NCI-H1105 (cell line): ENCODE data around the gene BCL6.
A peak's percentile ranks its signal among the peaks of the same experiment; 100 is the strongest.

Source experiments
- DNase-seq: peaks from one replicate; lab custom pipeline; 2025; lab: John Stamatoyannopoulos, UW

Gene BCL6

DNA sequence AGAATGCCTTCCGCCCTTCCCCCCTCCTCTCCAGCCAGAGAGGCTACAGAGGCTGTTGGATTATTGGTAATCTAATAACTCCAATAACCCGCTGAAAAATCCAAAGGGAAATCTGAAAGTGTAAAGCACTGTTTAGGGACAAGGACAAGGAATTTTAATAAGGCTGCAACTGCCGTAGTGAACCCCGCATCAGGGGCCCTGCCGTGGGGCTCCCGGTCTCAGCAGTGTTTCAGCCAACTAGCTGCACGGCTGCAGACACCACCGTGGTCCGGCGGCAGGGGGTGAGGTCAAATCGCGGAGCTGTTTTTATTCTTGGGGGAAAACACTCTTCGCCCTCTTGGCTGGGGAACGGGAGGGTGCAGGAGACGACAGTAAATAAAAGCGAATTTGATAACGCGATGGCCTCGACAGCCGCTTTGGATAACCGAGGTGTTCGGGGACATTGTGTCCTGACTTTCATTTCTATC is 6.1 kb downstream of the BCL6 start:
- DNase-seq, result peak; percentile 78

DNA sequence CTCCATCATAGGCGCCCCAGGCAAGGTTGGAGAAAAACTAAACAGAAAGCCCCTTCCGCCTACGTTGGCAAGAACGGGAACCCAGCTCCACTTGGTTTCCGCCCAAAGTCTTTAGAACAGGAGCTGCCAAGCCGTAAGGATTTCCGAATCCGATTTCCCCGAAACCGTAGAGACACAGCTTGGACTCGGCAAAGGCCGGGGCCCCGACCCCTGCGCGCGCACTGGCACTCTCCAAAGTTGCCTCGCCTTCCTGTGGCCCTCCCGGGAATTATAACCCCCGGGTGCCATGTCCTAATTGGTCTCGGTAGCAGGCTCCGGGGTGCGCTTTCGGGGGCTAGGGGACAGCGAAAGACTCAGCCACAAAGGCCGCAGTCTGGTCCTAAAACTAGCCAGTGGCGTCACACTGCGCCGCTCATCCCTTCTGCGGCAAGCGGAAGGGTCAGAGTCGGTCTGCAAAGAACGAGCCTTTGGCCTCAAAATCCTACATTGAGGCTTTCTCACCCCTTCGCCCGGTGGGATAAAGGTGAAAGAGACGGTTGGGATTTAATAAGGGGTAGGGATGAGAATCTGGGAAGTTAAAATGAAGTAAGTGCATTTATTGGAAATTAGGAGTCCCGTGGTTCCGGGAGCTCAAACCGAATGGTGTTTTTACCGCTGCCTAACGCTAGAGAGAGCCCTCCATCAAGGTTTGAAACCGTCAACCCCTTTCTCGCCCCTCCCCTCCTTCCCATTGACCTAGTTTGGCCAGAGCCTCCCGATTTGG is 6.8 kb downstream of the BCL6 start:
- peak; percentile 98 for DNase-seq

DNA sequence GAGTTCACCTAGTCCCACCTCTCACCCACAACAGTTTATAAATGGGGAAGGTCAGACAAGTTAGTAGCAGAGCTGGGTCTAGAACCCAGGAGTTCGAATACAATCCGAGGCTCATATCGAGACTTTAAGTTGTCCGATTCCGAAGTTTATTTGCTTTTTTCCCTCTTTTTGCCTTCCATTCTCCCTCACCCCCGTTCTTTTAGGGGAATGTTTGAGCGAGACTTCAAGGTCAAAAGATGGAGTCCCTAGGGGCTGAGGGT is 7.3 kb downstream of the BCL6 start:
- DNase-seq, result no peak

DNA sequence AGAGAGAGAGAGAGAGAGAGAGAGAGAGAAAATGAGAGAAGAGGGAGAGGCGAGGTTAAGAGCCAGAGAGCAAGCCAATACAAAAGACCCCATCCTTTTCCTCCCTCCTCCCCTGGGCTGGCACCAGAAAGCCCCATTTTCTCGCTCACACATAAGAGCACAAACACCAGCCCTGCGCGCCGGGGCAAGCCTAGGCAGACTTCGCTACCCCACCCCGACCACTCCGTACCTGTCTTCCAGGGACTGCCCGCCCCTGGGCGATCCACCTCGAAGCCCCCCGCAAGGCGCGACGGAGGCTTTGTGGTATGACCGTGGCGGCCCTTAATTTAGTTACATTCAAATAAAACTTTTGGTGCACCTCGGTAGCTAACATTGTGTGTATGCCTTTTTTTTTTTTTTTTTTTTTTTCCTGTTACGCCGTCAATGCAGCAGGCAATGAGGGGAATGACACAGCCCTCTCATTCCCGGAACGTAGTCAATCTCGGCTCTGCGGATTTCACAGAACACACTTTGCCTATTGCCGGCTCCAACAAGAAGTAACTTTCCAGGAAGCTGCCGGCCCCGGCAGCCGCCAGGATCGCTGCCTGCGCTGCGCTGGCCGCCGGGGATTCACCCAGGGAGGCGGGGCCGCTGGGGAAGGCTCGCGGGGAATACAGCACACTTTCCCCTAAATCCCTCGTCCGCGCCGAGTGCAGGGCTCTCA is 7.7 kb downstream of the BCL6 start:
- peak; percentile 77 for DNase-seq

DNA sequence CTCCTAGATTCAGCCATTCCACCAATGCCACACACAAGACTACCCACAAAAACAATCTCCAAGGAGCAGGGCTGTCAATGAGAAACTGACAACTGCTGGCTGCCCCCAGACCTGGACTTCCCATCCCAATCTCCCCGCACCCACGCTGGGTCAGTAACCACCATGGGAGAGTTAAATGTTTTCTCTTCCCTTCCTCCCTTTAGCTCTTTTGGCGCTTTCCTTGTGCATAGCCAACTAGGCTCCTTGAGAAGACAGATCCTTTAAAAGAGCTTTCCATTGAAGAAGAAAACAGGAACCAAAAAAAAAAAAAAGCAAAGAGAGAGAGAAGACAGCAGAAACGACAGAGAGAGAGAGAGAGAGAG is 8.3 kb downstream of the BCL6 start:
- DNase-seq, result no peak

DNA sequence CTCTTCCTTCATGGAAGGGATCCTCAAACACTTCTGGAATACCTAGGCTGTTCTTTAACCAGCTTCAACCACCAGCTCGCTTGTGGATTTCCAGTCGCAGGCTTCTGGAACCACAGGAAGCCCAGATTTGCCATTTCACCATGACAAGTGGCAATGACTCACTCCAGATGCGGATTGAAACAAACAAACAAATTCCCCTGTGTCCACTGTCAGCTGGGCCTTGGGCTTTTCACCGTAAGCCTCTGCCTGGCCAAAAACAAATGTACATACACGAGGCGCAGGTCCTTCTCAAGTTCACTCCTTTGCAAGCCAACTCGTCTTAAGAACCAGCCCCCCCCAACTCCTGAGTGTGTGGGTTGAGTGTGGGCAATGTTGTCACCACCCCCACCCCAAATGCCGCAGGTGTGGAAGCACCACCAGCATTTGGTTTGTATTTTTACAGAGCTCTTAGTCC is 8.8 kb downstream of the BCL6 start:
- no peak for DNase-seq

DNA sequence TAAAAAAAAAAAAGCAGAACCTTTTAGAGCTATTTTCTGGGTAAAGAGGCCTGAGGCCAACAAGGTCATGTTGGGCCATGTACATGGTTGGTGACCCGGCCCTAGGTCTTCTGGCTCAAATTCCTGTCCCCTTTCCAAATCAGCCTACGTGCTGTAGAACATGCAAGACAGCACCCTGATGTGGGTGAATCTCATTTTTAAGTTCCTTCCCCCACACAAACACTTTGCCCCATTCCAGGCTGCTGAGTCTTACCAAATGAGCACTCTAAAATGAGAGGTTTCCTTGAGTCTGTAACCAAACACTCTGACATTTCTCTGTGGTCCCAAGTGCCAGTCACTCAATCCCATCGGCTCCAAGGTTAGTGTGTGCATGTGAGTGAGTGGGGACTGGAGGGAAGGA is 9.4 kb downstream of the BCL6 start:
- no peak for DNase-seq

DNA sequence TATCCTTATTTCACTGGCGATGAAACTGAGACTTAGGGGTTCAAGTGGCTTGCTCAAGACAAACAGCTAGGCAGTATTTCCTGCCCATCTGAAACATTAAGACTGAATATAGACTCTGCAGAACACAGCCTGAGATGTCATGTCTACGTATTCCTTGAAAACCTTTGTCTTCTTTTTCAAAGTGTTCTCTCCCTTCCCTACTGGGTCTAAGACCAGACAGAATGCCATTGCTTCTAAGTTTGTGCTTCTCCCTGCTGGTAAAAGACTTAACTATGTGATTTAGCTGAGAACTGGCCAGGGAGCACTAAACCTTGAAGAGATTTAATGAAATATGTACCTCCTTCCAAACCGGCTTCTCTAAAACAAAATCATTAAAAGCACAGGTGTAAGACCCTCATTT is 9.9 kb downstream of the BCL6 start:
- DNase-seq, result no peak

DNA sequence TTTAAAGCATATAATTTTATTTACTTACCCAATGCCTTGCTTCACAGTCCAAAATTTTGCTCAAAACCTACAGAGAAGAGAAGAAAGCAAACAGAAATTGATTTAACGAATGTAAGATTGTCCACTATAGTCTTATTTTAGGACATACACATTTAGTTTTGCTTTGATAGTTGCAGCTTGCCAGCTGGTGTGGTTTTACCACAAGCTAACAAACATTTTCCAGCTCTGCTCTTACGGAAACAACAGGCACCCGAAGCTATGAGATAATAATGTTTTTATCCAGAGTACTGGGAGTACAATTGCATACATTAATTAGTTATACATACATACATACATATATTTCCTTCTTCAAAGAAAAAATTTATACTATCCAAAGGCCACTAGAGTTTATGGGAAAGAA is 10.4 kb downstream of the BCL6 start:
- DNase-seq, result no peak

DNA sequence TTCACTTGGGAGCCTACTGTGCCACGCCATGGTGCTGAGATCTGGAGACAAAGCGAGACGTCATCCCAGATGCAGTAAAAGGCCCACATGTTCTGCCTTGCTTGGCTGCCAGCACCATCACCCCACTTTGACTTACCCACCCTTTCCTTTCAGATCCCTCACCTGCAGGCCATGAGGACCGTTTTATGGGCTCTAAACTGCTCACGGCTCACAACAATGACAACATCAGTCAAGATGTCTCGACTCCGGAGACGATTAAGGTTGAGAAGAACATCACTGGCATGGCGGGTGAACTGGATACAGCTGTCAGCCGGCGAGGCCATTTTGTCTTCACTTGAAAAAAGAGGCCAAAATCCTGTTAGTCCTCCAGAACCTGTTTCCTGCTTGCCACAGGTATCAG is 11.9 kb downstream of the BCL6 start:
- DNase-seq, result no peak

DNA sequence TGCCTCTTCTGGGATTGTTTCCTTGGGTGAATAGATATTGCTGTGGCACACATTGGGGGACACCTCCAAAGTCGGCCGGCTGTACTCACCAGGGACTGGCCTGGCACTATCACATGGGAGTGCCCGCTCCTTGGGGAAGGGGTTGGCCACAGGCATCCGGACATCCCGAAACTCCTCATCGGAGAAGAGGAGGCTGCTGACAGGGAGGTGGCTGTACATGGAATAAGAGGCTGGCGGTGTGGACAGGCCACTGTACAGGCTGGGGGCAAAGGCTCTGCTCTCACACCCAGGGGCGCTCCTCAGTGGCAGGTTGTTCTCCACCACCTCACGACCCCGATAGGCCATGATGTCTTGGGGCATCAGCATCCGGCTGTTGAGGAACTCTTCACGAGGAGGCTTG is 15.7 kb downstream of the BCL6 start:
- no peak for DNase-seq

DNA sequence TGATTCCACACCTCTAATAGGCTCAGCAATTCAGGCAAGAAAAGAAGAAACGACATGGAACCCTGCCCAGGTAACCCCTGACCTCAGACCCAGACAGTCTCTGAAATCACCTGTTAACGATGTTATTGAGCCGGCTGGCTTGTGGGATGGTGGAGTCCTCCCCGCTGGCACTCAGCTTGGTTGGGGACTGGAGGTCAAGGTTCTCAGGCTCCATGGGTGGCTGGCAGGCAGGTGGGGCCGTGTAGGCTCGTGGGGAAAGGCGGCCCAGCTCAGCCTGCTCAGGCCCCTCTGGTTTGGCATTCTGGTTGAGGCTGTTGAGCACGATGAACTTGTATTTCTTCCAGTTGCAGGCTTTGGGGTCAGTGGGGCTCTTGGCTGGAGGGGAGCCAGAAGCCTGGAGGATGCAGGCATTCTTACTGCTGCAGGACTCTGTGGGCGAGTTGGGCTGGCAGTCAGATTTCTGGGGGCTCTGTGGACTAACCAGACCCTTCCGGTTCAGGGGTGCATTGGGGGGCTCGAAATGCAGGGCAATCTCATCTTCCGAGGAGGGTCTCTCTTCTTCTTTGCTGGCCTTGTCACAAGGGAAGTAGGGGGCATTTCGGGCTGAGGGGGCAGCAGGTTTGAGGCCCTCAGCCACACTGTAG is 16.2 kb downstream of the BCL6 start:
- DNase-seq, result no peak

DNA sequence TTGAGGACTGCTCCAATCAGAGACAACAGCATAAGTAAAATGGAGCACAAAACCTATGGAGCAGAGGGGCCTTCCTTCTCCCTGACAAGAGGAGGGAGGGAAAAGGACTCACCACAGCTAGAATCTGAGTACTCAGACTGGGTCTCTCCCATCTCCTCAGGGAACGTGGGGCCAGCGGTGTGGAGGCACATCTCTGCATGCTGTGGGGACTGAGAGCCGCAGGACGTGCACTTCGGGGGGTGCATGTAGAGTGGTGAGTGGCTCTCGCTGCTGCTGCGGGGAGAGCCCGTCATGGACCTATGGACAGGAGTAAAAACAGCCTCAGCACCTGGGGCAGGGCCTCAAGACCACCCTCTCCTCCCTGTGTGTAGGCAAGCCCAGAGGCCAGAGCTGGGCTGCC is 17.0 kb downstream of the BCL6 start:
- DNase-seq, result no peak

DNA sequence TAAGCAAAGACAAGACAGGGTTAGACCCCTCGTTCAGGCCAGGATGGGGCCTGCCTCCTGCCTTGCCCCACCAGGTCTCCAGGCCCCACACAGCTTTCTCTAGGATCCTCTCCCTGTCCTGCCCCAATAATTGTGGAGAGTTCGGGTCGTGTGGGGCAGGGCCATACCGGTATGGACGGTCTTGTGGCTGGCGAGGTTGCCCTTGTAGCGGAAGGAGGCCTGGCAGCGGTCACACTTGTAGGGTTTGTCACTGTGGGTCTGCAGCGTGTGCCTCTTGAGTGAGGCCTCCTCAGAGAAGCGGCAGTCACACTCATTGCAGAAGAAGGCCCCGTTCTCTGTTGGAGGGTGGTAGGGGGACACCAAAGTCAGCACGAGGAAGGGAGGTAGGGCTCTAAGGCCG is 18.7 kb downstream of the BCL6 start:
- no peak for DNase-seq

DNA sequence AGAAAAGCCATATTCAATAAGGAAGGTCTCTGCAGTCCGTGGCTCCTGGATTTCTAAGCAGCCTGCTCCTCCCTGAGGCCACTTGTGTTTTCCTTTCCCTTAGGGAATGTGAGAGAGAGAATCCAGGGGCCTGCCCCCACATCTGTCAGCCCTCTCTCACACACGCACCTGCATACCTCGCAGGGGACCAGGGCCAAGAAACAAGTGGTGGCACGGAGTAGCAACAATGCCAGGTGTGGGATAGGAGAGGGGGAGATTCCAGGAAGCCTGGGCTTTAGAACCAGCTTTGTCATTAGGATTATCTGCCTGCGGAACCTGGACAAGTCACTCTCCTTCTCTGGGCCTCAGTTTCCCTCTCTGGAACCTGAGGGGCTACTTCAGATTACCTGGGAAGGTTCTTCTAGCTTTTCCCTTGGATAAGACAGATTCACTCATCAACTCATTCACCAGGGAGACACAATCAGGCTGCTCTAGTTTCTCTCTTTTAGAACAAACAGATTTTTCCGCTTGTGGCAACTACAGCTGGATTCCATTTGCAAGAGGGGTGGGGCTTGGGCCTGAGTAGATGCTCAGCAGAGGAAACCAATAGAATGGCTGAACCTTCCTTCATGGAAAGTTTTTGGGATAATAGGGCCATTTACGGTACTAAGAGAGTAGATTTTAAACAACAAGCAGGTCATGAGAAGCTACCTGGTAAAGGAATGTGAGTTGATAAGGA is 19.5 kb downstream of the BCL6 start:
- DNase-seq, result no peak

DNA sequence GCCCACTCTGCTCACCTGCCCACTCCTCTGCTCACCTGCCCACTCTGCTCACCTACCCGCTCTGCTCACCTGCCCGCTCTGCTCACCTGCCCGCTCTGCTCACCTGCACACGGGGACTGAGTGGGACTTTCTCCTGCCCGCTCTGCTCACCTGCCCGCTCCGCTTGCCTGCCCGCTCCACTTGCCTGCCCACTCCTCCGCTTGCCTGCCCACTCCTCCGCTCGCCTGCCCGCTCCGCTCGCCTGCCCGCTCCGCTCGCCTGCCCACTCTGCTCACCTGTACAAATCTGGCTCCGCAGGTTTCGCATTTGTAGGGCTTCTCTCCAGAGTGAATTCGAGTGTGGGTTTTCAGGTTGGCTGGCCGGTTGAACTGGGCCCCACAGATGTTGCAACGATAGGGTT is 20.0 kb downstream of the BCL6 start:
- DNase-seq, result no peak

DNA sequence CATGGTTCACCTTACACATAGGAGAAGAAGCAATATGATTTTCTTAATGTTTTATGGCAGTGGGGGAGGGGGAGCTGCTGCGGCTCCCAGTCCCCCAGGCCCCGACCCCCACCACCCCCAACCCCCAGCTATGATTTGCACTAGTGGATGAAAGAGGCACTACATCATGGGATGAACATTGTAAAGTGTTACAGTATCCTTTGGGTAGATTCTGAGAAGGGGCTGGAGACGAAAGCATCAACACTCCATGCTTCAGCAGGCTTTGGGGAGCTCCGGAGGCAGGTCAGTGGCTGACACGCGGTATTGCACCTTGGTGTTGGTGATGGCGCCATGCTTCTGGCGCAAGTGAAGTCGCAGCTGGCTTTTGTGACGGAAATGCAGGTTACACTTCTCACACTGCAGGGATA is 23.1 kb downstream of the BCL6 start:
- no peak for DNase-seq

DNA sequence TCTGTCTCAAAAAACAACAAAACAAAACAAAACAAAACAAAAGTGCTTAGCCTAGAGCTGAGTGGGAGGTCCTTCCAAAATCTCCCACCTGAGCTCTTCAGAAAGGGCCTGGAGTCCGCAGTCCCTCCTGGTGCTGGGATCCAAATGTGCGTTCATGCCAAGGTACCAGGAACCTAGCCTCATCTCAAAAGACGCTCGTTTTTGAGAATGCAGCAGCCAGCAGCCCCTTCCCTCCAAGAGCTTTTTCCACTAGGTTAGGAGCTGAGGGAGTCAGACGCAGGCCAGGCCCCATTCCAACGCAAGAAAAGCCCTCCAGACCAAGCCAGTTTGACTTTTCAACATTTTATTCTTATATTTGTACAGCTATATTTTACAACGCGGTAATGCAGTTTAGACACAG is 24.2 kb downstream of the BCL6 start:
- no peak for DNase-seq

DNA sequence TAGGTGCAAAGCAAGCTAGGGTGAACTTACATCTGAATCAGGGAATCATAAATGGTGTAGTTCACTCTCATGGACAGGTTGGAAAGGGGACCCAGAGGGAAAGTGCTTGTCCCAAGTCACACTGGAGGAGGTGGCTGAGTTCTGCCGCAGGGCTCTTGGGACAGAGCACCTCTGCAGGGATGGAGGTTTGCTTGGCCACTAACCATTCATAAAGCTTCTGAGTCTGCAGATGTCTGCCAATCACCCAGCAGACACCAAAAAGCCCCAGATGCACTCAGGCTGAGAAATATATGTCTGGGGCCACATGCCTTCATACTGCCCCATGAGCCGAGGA is 25.0 kb downstream of the BCL6 start:
- DNase-seq, result no peak

DNA sequence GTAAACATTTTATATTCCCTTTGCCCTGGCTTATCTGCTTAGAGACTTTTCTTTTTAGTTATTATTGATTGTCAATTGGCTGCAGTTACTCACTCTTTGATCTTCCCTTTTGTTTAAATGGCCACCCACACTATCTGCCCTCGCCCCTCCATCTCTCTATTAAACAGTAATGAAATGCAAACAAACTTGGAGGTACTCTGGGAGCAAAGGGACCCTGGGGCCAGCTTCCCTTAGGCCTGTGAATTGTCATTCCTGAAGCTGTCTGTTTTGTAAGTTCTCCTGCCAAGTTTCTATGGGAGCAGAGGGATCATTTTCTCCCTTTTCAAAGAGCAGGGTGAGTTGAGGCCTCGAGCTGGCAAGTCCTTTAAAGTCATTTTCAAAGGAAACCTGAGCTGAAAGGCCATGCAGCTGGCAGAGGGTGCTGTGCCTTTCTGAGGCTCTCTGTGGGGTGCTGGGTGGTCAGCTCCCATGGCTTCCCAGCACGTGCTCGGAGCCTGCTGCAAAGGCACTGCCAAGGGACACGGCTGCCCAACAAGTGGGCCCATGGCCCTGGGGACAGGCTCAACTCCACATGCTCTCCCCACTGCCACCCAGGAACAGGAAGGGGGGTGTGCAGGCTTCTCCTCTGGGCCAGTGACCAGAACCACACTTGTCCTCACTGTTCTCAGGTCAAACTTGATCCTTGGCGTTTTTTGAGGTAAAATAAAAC is 25.5 kb downstream of the BCL6 start:
- peak; percentile 40 for DNase-seq

DNA sequence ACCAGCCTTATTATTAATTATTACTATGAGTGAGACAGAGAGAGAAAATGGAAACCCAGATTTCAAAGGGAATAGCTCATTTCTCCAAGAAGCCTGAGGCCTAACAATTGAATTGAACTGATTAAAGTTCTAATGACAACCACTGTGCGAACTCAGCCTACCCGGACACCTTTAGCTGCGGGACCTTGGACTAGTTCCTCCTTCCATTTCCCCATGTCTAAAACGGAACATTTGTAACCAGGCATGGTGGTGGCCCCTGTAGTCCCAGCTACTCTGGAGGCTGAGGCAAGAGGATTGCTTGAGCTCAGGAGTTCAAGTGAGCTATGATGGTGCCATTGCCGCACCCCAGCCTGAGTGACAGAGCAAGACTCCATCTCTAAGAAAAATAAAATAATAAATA is 26.5 kb downstream of the BCL6 start:
- no peak for DNase-seq

DNA sequence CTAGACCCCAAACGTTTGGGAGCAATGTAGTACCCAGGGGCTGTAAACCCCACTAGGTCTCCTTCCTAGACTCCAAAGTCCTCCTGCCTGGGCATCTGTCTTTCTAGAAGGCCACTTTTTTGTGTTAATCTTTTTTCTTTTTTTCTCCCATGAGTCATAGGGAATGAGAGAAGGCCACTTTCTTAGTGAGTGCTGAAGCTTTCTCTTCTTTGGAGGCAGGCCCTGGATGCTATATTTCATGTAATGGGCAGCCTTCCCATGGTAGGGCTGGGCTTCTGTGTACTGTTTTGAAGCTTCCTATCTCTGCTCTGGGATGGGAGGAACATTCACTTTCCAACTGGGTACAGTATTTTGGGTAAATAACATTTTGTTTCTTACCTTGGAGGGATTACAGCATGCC is 27.7 kb downstream of the BCL6 start:
- DNase-seq, result no peak
